K562 (cell line): ENCODE results near the gene GPAT3. TPM values are rescaled to one million over a fixed set of nuclear protein-coding genes. Genes with fewer than 3 reads are reported as not detected.

ENCODE experiments used
- CBFA2T3 ChIP-seq: fragments of 450-650 bp; IDR thresholded peaks from 2 replicates; pipeline ENCODE4 v1.6.1; 2017
- ETV6 ChIP-seq, 3 experiments: fragments of 150-350 bp in 1 of 3; sonication (generic) in 1 of 3; formaldehyde crosslinking in 1 of 3; IDR thresholded peaks; 2 replicates each; pipeline versions ENCODE4 v1.6.1 to v1.8.0; 2014 to 2022; ENCODE audit warnings: borderline replicate concordance in 2 of 3, low read depth in 2 of 3, antibody characterized with exemption in 1 of 3, low read length in 1 of 3, mild to moderate bottlenecking in 1 of 3, missing genetic modification reagents in 1 of 3
- GABPA ChIP-seq: fragments of 200-800 bp; sonication (Bioruptor generic); conservative IDR thresholded peaks from 2 replicates; pipeline ENCODE4 v1.6.1; 2016; ENCODE audit warnings: low read depth, missing genetic modification characterization, missing compliant biosample characterization
- HINFP ChIP-seq: fragments of 450-650 bp; conservative IDR thresholded peaks from 2 replicates; pipeline ENCODE4 v1.6.1; 2016; ENCODE audit warnings: missing genetic modification characterization, low read depth, mild to moderate bottlenecking, control low read depth, missing compliant biosample characterization
- MBD2 ChIP-seq: sonication (generic); IDR thresholded peaks from 2 replicates; pipeline ENCODE4 v1.6.1; 2016; ENCODE audit warnings: low read depth, borderline replicate concordance
- MTF1 ChIP-seq: fragments of 250-450 bp; sonication (Bioruptor Pico); IDR thresholded peaks from 2 replicates; pipeline ENCODE4 v1.9.0; 2021; ENCODE audit warnings: moderate library complexity, mild to moderate bottlenecking, inconsistent platforms, borderline replicate concordance
- NCOA2 ChIP-seq, 2 experiments: fragments of 450-650 bp; IDR thresholded peaks; 2 replicates each; pipeline ENCODE4 v1.6.1; 2018; ENCODE audit warnings: mild to moderate bottlenecking in 2 of 2, moderate library complexity in 1 of 2; ENCODE audit not compliant: partially characterized antibody in 2 of 2
- NFIX ChIP-seq: fragments of 250-450 bp; sonication (Bioruptor Pico); IDR thresholded peaks from 2 replicates; pipeline ENCODE4 v1.4.0; 2020; ENCODE audit warnings: low read depth, mild to moderate bottlenecking, moderate library complexity
- NR4A1 ChIP-seq, 2 experiments: fragments of 250-450 bp in 1 of 2; fragments of 450-650 bp in 1 of 2; sonication (Bioruptor Pico) in 1 of 2; IDR thresholded peaks; 2 replicates each; pipeline versions ENCODE4 v1.4.0 to v1.6.1; 2016 to 2020; ENCODE audit warnings: mild to moderate bottlenecking in 2 of 2, missing compliant biosample characterization in 1 of 2, missing genetic modification characterization in 1 of 2, moderate library complexity in 1 of 2
- POLR2H ChIP-seq: IDR thresholded peaks from 2 replicates; pipeline ENCODE4 v1.6.1; 2016; ENCODE audit warnings: missing genetic modification characterization, low read depth, mild to moderate bottlenecking, control low read depth, missing compliant biosample characterization, moderate library complexity
- RCOR1 ChIP-seq, 2 experiments: IDR thresholded peaks; 2 replicates each; pipeline ENCODE4 v1.6.1; 2012; ENCODE audit warnings: low read depth in 2 of 2, low read length in 2 of 2, borderline replicate concordance in 1 of 2, improper control_type of control experiment in 1 of 2
- TCF3 ChIP-seq: sonication (generic); formaldehyde crosslinking; IDR thresholded peaks from 2 replicates; pipeline ENCODE4 v1.4.0; 2020; ENCODE audit warnings: mild to moderate bottlenecking, missing genetic modification reagents
- TFAP4 ChIP-seq: sonication (generic); formaldehyde crosslinking; IDR thresholded peaks from 2 replicates; pipeline ENCODE4 v1.8.0; 2022; ENCODE audit warnings: missing genetic modification reagents, mild to moderate bottlenecking, moderate library complexity, borderline replicate concordance
- ZBTB17 ChIP-seq: fragments of 450-650 bp; formaldehyde crosslinking; IDR thresholded peaks from 2 replicates; pipeline ENCODE4 v1.4.0; 2020; ENCODE audit warnings: mild to moderate bottlenecking
- ZFPM2 ChIP-seq: fragments of 250-450 bp; sonication (Bioruptor Pico); IDR thresholded peaks from 2 replicates; pipeline ENCODE4 v1.5.1; 2022; ENCODE audit warnings: mild to moderate bottlenecking
- ZFX ChIP-seq: sonication (generic); formaldehyde crosslinking; IDR thresholded peaks from 2 replicates; pipeline ENCODE4 v1.8.0; 2022; ENCODE audit warnings: mild to moderate bottlenecking, missing genetic modification reagents, moderate library complexity
- ZNF232 ChIP-seq: sonication (generic); formaldehyde crosslinking; IDR thresholded peaks from 2 replicates; pipeline ENCODE4 v1.8.0; 2022; ENCODE audit warnings: mild to moderate bottlenecking, missing genetic modification reagents
- ZNF766 ChIP-seq: fragments of 200-800 bp; sonication (Bioruptor generic); conservative IDR thresholded peaks from 2 replicates; pipeline ENCODE4 v1.6.1; 2016; ENCODE audit warnings: missing genetic modification characterization, missing compliant biosample characterization
- ZZZ3 ChIP-seq: fragments of 450-650 bp; IDR thresholded peaks from 2 replicates; pipeline ENCODE4 v1.6.1; 2016; ENCODE audit warnings: antibody characterized with exemption, mild to moderate bottlenecking, moderate library complexity
- polyA plus RNA-seq, 8 experiments: library from polyadenylated mRNA; depleted of rRNA in 4 of 8; stranded (reverse) in 5 of 8; unstranded in 3 of 8; fragments of >200 nt; fragmentation: Nextera tagmentation in 2 of 8; fragmentation: Illumina TruSeq in 1 of 8; extraction: Ambion mirVana in 2 of 8; extraction: Trizol in 1 of 8; gene quantifications; 2 replicates each; pipeline versions ENCODE4 v1.2.1 to v1.2.3, GENCODE V29; 2011 to 2014; ENCODE audit warnings: inconsistent platforms in 1 of 8, missing spikeins in 1 of 8
- total RNA-seq, 7 experiments: library from RNA; depleted of rRNA in 6 of 7; stranded (reverse); fragments of >200 nt in 6 of 7; fragmentation: Illumina TruSeq in 2 of 7; extraction: Trizol in 2 of 7; gene quantifications; 2 replicates each; pipeline versions ENCODE4 v1.2.1 to v1.2.3, GENCODE V29; 2011 to 2021; ENCODE audit warnings: low replicate concordance in 1 of 7
- TF ChIP-seq, protein P1 (sequence below): fragments of 450-650 bp; IDR thresholded peaks from one replicate; pipeline ENCODE4 v1.6.1; 2018; ENCODE audit warnings: mild to moderate bottlenecking, moderate library complexity; ENCODE audit not compliant: partially characterized antibody
- TF ChIP-seq, protein P2 (sequence below), 2 experiments: fragments of 450-650 bp; IDR thresholded peaks; 2 replicates each; pipeline ENCODE4 v1.6.1; 2016

GPAT3 gene
- total and polyA plus RNA-seq, 9 of the 15 experiments (the other 6 are each of a cell fraction or from before 2014, with no cell fraction given): 4.1 to 16.1 (median 13.1) TPM

DNA sequence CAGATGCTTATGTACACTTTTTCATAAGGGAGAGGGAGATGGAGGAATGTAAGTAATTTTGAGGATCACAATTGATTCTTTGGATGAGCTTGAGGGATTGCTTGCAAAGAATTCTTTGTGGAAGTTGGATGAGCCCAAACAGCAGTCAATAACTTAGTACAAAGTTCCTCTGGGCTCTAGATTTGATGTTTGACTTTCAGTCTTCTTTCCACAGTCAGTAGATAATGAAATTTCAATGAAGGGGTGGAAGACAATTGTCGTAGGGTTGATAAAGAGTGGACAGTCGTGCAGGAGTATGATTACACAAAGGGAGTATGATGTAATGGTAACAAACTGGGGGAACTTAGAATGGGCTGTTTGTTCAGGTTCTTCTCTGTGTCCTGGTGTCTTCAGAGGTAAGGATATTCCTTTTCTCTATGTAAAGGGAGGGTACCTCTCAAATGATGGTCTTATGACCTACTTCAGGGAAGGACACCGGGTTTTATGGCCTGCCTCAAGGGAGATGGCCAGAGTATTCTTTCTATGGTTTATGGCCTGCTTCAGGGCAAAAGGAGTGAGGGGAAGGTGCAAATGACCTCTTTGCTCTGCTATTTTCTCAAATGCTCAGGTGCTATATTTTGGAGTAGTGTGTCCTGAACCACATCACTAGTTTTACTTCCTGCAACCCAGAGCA lies 49.3 kb upstream of the GPAT3 start (continued):
- no peak for TF ChIP-seq MTF1 (CRISPR knock-in tag)
- no peak for TF ChIP-seq ZZZ3
- TF ChIP-seq NR4A1 (CRISPR knock-in tag; IDR thresholded peaks at IDR 0.05): no peak
- TF ChIP-seq NR4A1 (tag; IDR thresholded peaks at IDR 0.05): no peak; the same call in 1 of the 2 replicates
- TF ChIP-seq RCOR1 (IDR thresholded peaks at IDR 0.05; ENCODE audit: borderline replicate concordance in 1 of 2, low read depth in 2 of 2, low read length in 2 of 2): no peak; a peak in 1 of 4 replicates
- no peak for TF ChIP-seq ETV6 (IDR thresholded peaks at IDR 0.05; ENCODE audit: borderline replicate concordance in 1 of 2, low read depth in 2 of 2, low read length in 1 of 2)
- TF ChIP-seq ETV6 (CRISPR knock-in tag; IDR thresholded peaks at IDR 0.05; ENCODE audit: borderline replicate concordance): no peak
- TF ChIP-seq POLR2H: no peak
- TF ChIP-seq MBD2: no peak
- TF ChIP-seq, protein P1, sequence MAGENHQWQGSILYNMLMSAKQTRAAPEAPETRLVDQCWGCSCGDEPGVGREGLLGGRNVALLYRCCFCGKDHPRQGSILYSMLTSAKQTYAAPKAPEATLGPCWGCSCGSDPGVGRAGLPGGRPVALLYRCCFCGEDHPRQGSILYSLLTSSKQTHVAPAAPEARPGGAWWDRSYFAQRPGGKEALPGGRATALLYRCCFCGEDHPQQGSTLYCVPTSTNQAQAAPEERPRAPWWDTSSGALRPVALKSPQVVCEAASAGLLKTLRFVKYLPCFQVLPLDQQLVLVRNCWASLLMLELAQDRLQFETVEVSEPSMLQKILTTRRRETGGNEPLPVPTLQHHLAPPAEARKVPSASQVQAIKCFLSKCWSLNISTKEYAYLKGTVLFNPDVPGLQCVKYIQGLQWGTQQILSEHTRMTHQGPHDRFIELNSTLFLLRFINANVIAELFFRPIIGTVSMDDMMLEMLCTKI: no peak
- no peak for TF ChIP-seq HINFP (tag)
- TF ChIP-seq ZBTB17 (CRISPR knock-in tag): no peak
- TF ChIP-seq TCF3: peak; percentile 84
- no peak for TF ChIP-seq ZFPM2 (CRISPR knock-in tag)
- no peak for TF ChIP-seq TFAP4
- TF ChIP-seq ZFX: peak; percentile 36; the same call in 1 of the 2 replicates
- peak; percentile 83 for TF ChIP-seq CBFA2T3
- no peak for TF ChIP-seq NFIX
- no peak for TF ChIP-seq ZNF766
- TF ChIP-seq GABPA (tag): no peak
- TF ChIP-seq NCOA2 (IDR thresholded peaks at IDR 0.05; ENCODE audit: partially characterized antibody in 2 of 2): no peak
- no peak for TF ChIP-seq ZNF232 (CRISPR knock-in tag)
- TF ChIP-seq, protein P2, sequence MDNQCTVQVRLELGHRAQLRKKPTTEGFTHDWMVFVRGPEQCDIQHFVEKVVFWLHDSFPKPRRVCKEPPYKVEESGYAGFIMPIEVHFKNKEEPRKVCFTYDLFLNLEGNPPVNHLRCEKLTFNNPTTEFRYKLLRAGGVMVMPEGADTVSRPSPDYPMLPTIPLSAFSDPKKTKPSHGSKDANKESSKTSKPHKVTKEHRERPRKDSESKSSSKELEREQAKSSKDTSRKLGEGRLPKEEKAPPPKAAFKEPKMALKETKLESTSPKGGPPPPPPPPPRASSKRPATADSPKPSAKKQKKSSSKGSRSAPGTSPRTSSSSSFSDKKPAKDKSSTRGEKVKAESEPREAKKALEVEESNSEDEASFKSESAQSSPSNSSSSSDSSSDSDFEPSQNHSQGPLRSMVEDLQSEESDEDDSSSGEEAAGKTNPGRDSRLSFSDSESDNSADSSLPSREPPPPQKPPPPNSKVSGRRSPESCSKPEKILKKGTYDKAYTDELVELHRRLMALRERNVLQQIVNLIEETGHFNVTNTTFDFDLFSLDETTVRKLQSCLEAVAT (IDR thresholded peaks at IDR 0.05): no peak
